MM.1S (cell line): ENCODE measurements around the gene GMIP.

Source experiments
- DNase-seq: peaks from one replicate; pipeline ENCODE4 v3.0.0-alpha.2; 2015
- H2AFZ ChIP-seq: fragments of 300-600 bp; sonication (generic); 2 replicates; pipeline ENCODE4 v1.6.0; 2016; ENCODE audit warnings: antibody characterized with exemption, low read length
- H3F3A ChIP-seq: fragments of 300-600 bp; sonication (generic); 2 replicates; pipeline ENCODE4 v1.6.1; 2016; ENCODE audit warnings: mild to moderate bottlenecking, antibody characterized with exemption, low read length, moderate library complexity, mixed read lengths; ENCODE audit not compliant: insufficient read depth
- H3K27ac ChIP-seq: fragments of 300-600 bp; sonication (generic); 2 replicates; pipeline ENCODE4 v1.5.1; 2016; ENCODE audit warnings: mild to moderate bottlenecking, low read length
- H3K27me3 ChIP-seq: fragments of 300-600 bp; sonication (generic); replicated peaks from 2 replicates; pipeline ENCODE4 v1.6.0; 2016; ENCODE audit warnings: low read length; ENCODE audit not compliant: insufficient read depth
- H3K36me3 ChIP-seq: fragments of 300-600 bp; sonication (generic); replicated peaks from 2 replicates; pipeline ENCODE4 v1.6.1; 2016; ENCODE audit warnings: mild to moderate bottlenecking, low read length, mixed read lengths; ENCODE audit not compliant: insufficient read depth
- H3K4me1 ChIP-seq: fragments of 300-600 bp; sonication (generic); 2 replicates; pipeline ENCODE4 v1.6.1; 2016; ENCODE audit warnings: low read length, mixed read lengths
- H3K4me2 ChIP-seq: fragments of 300-600 bp; sonication (generic); 2 replicates; pipeline ENCODE4 v1.6.0; 2016; ENCODE audit warnings: low read depth, low read length
- H3K4me3 ChIP-seq: fragments of 300-600 bp; sonication (generic); 2 replicates; pipeline ENCODE4 v1.5.1; 2016; ENCODE audit warnings: low read length, mixed read lengths
- H3K79me2 ChIP-seq: fragments of 300-600 bp; sonication (generic); 2 replicates; pipeline ENCODE4 v1.6.1; 2016; ENCODE audit warnings: mixed run types, low read length, mixed read lengths
- H3K9ac ChIP-seq: fragments of 300-600 bp; sonication (generic); 2 replicates; pipeline ENCODE4 v1.6.1; 2016; ENCODE audit warnings: low read length, mixed read lengths
- H3K9me2 ChIP-seq: fragments of 300-600 bp; sonication (generic); replicated peaks from 2 replicates; pipeline ENCODE4 v1.6.1; 2016; ENCODE audit warnings: mild to moderate bottlenecking, low read length, mixed read lengths; ENCODE audit not compliant: insufficient read depth
- H3K9me3 ChIP-seq: fragments of 300-600 bp; sonication (generic); replicated peaks from 2 replicates; pipeline ENCODE4 v1.6.1; 2016; ENCODE audit warnings: mild to moderate bottlenecking, low read length, mixed read lengths; ENCODE audit not compliant: insufficient read depth
- H4K20me1 ChIP-seq: fragments of 300-600 bp; sonication (generic); 2 replicates; pipeline ENCODE4 v1.6.1; 2016; ENCODE audit warnings: mild to moderate bottlenecking, low read length, moderate library complexity, mixed read lengths; ENCODE audit not compliant: insufficient read depth
- CTCF ChIP-seq: fragments of 300-600 bp; sonication (generic); IDR thresholded peaks from 2 replicates; pipeline ENCODE4 v1.5.1; 2016; ENCODE audit warnings: antibody characterized with exemption, low read length, mixed read lengths
- EZH2 ChIP-seq: fragments of 300-600 bp; sonication (generic); optimal IDR thresholded peaks from 2 replicates; pipeline ENCODE3; 2017; ENCODE audit warnings: low read depth, mild to moderate bottlenecking, antibody characterized with exemption, low read length, mixed read lengths
- EZH2phosphoT487 ChIP-seq: fragments of 300-600 bp; sonication (generic); IDR thresholded peaks from 2 replicates; pipeline ENCODE4 v1.6.1; 2018; ENCODE audit warnings: antibody characterized with exemption, low read length

The GMIP gene

DNA sequence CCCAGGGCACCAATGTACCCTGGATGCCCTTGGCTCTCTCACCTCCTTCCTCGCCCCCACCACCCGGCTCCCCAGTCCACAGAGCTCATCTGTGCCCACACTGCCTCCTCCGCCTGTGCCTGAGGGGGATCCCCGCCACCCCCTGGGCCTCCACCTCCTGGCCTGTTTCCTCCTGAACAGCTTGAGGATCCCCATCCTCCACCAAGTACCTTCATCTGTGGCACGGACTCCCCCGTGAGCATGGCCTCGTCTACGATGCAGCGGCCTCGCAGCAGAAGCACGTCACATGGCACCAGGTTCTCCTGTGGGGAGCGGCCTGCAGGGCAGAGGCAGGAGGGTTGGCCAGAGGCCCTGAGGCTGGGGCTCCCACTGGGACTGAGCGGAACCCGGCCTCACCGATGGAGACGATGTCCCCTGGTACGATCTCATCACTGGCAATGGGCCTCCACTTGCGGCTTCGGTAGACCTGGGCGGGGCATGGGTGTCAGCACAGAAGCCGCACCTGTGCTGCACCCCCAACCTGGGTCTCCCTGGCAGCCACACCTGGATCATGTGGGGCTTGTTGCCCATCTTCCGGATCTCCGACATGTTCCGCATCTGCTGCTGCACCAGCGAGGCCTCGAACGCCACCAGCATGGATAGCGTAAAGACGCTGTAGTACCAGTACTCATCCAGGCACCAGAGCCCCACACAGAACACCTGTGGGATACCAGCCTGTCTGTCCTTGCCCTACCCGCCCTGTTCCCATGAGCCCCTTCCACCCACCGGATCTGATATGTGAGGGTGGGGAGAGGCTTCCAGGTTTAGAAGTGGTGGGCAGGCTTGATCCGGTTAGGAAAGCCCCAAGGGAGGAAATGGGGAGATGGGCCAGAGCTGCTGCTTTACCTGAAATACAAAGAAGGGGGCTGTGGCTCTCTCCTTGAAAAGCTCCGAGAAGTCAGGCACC, 13.3 kb upstream of the GMIP start:
- H3K36me3 ChIP-seq = peaks cover 5% of the 10 kb centered on the region; the same call in 1 of the 2 replicates
- no peaks in the 10 kb centered on the region for H4K20me1 ChIP-seq
- no peaks in the 10 kb centered on the region for H3K9me2 ChIP-seq
- DNase-seq = no peak
- TF ChIP-seq CTCF (no peak), EZH2 (no peak), EZH2phosphoT487 (no peak)
- H2AFZ ChIP-seq = no peak overlapping the region
- no peaks in the 10 kb centered on the region for H3F3A ChIP-seq
- no peaks in the 10 kb centered on the region for H3K27me3 ChIP-seq
- H3K4me2 ChIP-seq = no peak overlapping the region
- H3K4me1 ChIP-seq = no peaks in the 10 kb centered on the region
- H3K79me2 ChIP-seq = peaks cover 21% of the 10 kb centered on the region
- H3K4me3 ChIP-seq = no peak overlapping the region
- no peaks in the 10 kb centered on the region for H3K9me3 ChIP-seq
- H3K27ac ChIP-seq = no peak overlapping the region
- H3K9ac ChIP-seq = no peak overlapping the region

DNA sequence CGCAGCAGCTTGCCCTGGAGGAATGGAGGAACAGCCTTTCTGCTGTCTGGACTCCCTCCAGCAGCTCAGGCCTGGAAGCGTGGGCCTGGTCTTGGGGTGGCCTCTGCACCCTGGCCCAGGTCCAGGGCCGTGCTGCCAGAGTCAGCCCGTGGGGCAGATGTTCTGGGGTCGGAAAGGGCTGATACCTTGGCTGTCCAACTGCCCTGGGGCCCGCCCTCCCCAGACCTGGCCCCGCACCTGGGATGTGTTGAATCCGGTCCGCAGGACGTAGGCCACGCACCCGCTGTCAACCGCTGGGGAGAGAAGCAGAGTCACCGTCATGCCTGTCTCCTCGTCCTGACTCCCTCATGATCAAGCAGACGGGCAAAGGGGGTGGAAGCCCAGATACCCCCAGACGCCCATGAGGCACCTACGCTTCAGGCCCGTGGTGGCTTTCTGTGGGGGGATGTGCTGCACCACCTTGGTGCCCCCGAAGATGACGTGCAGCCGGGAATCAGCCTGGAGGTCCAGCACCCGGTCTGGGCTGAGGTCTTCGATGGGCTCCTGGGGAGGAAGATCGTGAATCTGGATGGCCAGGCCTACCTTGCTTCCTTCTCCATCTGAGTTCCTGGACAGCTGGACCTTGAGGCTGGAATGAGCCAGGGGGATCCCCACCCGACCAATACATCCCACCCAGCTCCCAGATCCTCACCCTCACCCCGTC, 12.3 kb upstream of the GMIP start:
- Histone ChIP-seq H3K27me3 (no peaks in the 10 kb centered on the region), H3K9me3 (no peaks in the 10 kb centered on the region), H3K79me2 (peaks cover 13% of the 10 kb centered on the region; the same call in 1 of the 2 replicates), H3F3A (no peaks in the 10 kb centered on the region), H3K27ac (no peak overlapping the region), H3K4me2 (no peak overlapping the region), H3K36me3 (peaks cover 5% of the 10 kb centered on the region), H3K4me1 (no peaks in the 10 kb centered on the region), H2AFZ (no peak overlapping the region), H3K9ac (no peak overlapping the region), H3K9me2 (no peaks in the 10 kb centered on the region), H4K20me1 (no peaks in the 10 kb centered on the region), H3K4me3 (no peak overlapping the region)
- TF ChIP-seq EZH2 (no peak), EZH2phosphoT487 (no peak), CTCF (no peak)
- DNase-seq = no peak

DNA sequence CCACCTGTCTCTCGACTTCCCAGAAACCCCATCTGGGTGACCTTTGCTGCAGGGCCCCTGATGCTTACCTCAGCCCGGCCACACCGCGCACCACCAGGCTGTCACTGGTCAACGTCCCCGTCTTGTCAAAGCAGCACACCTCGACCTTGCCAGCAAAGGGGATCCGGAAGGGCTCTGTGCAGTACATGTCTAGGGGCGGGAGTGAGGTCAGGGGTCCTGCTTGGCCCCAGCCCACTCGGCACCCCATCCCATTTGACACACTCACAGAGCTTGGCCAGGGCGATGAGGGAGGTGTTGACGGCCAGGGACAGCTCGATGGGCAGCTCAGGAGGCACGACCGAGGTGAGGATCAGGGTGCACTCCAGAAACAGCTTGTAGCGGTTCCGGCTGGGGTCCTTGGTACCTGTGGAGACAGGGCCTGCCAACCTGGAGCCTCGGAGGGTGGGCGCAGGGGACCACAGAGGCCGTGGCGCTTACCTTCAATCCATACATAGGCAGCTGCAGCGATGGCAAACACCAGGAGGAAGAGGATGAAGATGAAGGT, 11.7 kb upstream of the GMIP start:
- no peaks in the 10 kb centered on the region for H3F3A ChIP-seq
- H3K9me2 ChIP-seq = no peaks in the 10 kb centered on the region
- no peak for DNase-seq
- no peak overlapping the region for H3K27ac ChIP-seq
- TF ChIP-seq EZH2phosphoT487 (no peak), EZH2 (no peak), CTCF (no peak)
- H3K9me3 ChIP-seq = no peaks in the 10 kb centered on the region
- H3K36me3 ChIP-seq = peaks cover 5% of the 10 kb centered on the region
- H3K4me1 ChIP-seq = no peaks in the 10 kb centered on the region
- no peak overlapping the region for H2AFZ ChIP-seq
- H3K4me2 ChIP-seq = no peak overlapping the region
- H3K79me2 ChIP-seq = peaks cover 10% of the 10 kb centered on the region; the same call in 1 of the 2 replicates
- H4K20me1 ChIP-seq = no peaks in the 10 kb centered on the region
- no peaks in the 10 kb centered on the region for H3K27me3 ChIP-seq
- H3K9ac ChIP-seq = no peak overlapping the region
- H3K4me3 ChIP-seq = no peak overlapping the region
